Activated T-helper 1 cell treated with Interleukin-2 at 50 U/mL for 16 hours (primary cell): ENCODE measurements around the gene RAB21.
A peak's percentile ranks its signal among the peaks of the same experiment; 100 is the strongest.

Experiments
- DNase-seq: peaks from one replicate; pipeline ENCODE4 v3.0.0-alpha.2; 2020; ENCODE audit warnings: low read depth

Gene RAB21, protein sequence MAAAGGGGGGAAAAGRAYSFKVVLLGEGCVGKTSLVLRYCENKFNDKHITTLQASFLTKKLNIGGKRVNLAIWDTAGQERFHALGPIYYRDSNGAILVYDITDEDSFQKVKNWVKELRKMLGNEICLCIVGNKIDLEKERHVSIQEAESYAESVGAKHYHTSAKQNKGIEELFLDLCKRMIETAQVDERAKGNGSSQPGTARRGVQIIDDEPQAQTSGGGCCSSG

DNA sequence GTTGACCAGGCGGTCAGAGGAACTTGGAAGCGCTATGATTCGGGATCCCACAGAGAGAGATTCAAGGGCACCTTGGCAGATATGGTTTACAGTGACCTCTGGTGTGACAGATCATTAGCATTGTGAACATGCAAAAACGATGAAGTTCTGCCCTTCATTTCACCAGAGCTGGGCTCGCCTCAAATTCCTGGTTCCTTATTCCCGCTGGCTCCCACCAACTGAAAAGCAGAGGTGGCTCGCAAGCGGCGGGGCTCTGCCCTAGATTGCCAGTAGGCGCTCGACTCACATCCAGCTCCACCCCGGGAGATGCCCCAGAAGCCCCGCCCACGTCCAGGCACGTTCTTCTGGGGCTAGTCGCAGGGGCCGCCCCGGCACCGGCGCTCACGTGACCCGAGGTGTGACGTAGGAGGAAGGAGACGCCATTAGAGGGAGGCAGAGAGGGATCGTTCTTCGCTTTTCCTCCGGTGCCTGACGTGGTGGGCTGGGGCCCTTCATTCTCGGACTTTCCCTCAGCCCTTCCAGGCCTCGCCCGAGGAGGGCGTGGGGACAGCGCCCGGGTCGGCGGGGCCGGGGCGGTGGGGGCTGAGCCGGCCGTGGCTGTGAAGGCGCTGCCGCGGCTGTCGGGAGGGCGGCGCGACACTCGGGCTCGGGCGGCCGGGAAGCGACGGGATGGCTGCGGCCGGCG lies at the start of gene RAB21:
Gene RAB21 (plus strand): TSS at position 403 of the 685 bp plus-strand sequence. CDS start 267 bp downstream, at position 670.
- DNase-seq: peak; percentile 96

DNA sequence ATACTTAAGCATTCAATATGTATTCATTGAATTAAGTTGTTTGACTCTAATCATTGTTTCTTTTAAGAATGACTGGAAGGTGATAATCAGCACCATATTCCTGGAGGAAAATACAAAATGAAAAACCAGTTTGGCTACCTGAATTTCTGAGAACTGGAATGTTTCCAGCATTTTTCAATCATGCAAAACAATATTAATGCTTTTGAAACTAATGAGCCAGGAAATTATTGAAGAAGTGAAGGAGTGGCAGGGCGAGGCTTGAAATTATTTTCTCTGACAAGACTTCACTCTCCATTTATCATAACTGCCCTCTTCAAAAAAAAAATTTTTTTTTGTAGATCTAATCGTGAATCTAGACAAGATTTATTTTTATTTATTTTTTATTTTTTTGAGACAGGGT lies 49.7 kb upstream of the RAB21 start:
- no peak for DNase-seq

DNA sequence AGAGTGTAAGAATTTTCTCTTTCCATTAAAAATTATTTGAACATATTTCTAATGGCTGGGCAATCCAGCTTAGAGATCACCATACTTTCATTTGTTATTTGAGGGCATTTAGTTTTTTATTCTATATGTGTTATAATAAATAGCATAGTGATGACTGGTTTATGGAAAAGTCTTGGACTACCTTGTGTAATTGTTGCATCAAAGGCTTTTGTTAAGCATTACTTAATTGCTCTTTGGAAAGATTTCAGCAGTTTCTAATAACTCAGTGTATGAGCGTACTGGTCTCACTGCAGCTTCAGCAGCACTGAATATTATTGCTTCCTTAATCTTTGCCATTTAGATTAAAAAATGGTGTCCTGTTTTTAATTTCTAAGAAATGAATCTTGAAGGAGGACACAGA lies 46.0 kb upstream of the RAB21 start:
- DNase-seq: no peak

DNA sequence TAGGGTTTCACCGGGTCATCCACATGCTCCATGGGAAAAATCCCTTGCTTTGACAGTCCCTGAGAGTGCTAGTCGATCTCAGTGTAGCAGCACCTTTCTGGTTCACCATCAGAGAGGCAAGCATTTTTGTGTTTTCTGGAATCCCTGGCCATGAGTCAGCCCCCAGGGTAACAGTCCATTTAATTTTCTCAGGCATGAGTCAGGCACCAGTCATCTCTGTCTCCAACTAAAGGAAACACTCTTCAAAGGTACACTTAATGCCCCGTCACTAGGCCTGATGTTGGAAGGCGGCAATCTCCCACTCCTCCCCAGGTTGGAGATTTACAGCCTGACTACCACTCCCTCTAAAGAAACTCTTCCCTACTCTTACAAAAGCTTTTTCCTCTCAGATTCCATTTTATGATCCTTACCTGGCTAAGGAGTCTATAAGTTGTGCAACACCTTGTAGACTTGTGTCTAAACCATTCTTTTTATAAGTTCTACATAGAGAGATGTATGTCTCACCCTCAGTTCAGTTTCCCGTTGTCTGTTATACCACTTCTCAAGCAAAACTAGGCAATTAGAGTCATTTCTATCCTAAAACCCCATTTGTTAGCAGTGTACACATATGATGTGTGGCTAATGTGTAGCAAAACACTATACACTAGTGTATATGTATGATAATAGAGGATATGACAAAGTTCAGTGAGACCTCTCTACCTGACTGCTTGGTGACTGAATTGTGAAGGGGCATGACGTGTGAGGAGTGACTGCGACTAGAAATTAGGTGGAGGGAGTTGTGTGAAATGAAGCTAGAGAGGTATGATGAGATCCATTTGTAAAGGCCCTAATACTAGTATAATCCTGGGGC lies 44.2 kb upstream of the RAB21 start:
- DNase-seq: no peak

DNA sequence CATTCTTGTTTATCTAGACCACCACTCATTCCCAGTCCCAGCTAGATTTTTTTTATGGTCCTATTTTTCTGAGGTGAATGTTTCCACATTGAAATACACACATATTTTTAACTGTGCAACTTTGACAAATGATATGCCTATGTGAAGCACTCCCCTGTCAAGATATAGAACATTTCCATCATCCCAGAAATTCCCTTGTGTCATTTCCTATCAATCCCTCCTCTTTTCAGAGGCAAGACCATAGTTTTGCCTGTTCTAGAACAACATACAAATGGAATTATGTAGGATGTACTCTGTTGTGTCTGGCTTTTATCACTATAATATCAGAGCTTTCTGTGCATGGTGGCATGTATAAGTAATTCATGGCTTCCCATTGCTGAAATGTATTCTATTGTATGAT lies 36.1 kb upstream of the RAB21 start:
- DNase-seq: no peak

DNA sequence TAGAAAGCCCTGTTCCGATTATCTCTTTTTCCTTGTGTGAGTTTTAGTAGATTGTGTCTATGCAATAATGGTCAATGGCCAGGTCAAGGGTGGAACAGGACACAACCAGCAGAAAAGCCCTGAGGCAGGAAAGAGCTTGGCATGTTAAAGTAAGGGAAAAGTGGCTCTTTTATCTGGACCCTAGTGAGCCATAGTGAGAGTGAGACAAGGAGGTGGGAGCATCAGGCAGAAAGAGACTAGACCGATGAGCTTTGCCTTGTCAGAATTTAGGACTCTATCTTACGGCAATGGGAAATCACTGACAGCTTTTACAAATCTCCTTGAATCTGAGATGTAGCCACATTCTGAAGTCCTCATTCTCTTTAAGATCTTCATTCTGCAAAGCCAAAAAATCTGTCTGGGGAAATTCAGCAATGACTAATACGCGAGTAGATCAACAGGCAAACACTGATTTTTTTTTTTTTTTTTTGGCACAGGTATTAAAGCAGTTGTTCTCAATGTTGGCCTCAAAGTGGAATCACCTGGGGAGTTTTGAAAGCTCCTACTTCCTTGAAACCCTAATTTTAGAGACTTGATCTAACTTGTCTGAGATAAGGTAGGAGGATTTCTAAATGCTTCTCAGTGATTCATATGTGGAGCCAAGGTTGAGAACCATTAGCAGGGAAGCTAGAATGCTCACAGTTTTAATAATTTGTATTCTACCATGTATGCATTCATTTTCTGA lies 34.9 kb upstream of the RAB21 start:
- DNase-seq: no peak

DNA sequence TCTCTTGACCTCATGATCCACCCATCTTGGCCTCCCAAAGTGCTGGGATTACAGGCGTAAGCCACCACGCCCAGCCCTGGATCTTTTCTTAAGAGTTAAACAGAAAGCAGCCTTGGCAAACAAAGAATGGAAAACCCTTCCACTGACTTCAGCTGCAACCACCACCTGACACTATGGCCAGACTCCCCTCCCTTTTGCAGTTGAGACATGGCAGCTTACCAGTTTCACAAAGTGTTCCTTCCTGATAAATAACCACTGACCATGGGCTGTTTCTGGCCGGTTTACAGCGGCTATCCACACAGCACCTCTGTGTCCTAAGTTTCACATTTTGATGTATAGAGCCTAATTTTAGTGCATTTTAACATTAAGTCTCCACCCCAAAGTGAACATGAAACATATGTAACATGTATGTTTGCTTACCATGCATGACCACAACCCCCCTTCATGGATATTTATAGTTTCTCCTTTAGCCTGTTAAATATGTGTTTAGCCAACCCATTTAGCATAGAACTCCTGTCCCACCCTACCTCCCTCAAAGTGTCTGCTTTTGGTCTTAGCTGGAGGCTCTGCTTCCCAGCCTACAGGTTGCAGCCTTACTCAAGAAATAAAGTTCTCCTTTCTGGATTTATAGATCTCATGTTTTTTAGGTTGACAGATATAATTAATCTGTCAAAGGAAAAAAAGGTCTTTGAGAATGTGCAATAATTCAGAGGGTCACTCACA lies 32.7 kb upstream of the RAB21 start:
- no peak for DNase-seq

DNA sequence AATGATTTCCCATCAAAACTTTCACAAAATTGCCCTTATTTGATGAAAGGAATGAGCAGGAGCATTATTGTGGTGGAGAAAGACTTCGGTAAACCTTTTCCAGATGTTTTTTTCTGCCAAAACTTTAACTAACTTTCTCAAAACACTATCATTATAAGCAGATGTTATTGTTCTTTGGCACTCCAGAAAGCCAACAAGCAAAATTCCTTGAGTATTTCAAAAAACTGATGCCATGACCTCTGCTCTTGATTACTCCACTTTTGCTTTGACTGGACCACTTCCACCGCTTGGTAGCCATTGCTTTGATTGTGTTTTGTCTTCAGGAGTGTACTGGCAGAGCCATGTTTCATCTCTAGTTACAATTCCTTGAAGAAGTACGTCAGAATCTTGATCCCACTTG lies 29.7 kb upstream of the RAB21 start:
- DNase-seq: no peak

DNA sequence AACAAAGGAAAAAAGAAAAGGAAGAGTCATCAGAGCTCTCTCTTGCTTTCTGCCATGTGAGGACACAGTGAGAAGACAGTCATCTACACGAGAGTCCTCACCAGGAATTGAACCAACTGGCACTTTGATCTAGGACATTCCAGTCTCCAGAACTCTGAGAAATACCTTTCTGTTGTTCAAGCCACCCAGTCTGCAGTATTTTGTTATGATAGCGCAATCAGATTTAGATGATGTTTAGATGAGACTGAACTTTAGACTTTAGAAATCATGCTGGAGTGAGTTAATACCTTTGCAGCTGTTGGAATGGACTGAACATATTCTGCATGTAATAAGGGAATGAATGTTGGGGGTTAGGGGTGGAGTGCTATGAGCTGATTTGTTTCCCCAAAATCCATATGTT lies 28.1 kb upstream of the RAB21 start:
- DNase-seq: no peak

DNA sequence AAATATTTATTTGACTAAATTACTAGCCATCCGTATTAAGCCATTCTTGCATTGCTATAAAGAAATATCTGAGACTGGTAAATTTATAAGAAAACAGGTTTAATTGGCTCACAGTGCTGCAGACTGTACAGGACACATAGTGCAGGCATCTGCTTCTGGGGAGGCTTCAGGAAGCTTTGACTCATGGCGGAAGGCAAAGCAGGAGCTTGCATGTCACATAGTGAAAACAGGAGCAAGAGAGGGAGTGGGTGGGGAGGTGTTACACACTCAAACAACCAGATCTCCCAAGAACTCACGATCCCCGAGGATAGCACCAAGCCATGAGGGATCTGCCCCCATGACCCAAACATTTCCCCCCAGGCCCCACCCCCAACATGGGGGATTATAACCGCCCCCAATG lies 26.7 kb upstream of the RAB21 start:
- DNase-seq: no peak

DNA sequence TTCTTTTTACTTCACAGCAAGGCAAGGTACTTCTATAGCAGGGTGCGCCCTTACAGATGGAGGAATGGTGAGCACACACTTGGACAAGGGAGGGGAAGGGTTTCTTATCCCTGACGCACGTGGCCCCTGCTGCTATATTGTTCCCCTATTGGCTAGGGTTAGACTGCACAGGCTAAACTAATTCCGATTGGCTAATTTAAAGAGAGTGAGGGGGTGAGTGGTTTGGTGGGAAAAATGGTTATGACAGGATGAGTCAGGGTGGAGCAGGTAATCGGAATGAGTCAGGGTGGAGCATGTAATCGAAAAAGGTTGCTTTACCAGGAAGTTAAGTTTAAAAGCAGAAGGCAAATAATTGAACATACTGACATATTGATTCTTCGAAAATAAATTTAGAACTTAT lies 23.7 kb upstream of the RAB21 start:
- no peak for DNase-seq

DNA sequence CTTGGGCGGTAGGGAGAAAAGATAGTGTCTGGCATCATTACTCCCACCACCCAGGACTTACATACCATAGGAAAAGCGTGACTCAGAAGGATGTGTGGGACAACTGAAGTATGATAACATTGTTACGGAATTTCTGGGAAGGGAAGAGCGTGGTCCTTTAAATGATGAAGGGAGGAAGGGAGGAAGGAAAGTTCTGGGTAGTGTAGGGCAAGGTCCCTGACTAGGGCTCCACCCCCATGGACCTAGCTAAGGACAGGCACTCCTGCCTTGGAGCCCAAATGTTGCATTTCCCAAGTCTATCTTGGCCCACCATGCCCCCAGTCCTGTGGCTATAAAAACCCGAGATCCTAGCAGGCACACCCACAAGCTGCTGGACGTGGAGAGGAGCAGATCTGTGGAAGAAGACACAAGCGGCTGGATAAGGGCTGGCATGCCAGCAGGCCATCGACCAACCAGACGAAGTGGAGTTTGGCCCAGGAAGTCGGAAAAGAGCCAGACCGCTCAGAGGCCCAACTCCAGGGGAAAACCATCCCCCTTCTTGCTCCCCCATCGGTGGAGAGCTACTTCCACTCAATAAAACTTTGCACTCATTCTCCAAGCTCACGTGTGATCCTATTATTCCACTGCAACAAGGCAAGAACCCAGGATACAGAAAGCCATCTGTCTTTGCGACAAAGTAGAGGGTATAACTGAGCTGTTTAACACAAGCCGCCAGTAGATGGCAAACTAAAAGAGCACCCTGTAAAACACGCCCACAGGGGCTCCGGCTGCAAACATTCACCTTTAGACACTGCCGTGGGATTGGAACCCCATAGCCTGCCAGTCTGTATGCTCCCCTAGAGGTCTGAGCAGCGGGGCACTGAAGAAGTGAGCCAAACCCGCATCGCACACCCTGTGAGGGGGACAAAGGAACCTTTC lies 23.0 kb upstream of the RAB21 start:
- DNase-seq: no peak

DNA sequence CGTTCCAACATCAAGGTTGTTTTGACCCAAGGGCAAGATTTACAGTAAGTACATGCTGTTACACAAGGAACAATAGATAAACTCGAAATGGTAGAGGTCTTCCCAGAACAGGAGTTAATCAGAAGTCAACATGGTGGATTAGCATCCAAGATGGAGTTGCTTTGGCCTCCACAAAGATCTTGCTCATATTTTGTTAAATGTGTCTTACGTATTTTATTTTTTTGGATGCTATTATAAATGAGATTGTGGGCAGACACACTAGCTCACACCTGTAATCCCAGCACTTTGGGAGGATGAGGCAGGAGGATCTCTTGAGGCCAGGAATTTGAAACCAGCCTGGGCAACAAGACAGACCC lies 22.3 kb upstream of the RAB21 start:
- DNase-seq: no peak

DNA sequence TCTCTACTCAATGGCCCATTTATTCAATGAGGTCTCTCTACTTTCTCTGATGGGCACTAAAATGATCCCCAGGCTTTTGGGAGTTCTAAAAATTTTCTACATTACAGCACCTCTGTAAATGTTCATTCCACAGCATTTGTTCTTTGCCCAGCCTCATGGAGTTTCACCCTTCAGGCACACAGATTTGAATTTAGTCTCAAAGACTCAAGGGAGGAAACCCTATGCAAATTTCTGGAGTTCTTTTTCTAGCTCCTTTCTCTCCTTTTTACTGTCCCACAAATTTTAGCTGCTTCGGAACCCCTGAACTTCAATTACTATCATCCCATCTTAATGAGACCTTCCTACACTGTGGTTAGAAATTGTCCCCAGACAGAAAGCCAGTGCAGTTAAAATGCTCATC lies 17.5 kb upstream of the RAB21 start:
- DNase-seq: no peak

DNA sequence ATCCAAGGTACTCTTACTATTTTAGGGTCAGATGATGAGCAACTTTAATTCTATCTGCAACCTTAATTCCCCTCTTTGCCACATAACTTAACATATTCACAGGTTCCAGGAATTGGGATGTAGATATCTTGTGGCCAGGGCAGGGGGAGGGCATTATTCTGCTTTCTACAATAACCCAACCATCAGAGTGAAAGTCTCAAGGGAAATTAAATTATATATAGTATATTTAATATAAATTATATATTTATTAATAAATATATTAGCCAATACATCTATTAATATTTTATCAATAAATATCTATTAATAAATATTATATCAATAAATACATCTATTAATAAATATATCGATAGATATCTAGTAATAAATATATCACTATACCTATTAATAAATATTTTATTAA lies 11.7 kb upstream of the RAB21 start:
- DNase-seq: no peak

DNA sequence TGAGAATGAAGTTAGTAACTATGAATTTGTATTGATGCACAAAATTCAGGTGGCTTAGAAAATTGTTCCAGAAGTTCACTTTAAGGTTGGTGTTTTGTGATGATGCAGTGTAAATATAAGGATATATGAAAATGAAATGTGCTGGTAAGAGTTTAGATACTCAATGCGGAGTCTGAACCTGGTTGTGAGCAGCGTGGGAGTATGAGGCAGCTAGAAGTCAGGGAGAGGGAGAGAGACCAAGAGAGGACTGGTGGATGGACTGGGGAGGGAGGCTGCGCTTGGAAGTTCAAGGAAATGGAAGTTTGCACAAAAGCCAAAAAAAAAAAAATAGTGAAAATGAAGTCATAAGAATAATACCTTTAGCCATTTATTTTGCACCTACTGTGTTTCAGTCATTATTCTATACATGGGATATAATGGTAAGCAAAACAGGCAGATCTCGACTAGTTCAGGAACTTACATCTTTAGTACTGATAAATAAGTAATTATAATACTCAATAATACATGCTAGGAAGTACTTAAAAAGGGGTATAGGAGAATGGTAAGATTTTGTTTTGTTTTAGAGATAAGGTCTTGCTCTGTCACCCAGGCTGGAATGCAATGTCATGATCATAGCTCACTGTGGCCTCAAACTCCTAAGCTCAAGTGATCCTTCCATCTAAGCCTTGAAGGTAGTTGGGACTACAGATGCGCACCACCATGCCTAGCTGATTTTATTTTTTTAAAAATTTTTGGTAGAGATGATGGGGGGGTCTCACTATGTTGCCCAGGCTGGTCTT lies 10.0 kb upstream of the RAB21 start:
- no peak for DNase-seq

DNA sequence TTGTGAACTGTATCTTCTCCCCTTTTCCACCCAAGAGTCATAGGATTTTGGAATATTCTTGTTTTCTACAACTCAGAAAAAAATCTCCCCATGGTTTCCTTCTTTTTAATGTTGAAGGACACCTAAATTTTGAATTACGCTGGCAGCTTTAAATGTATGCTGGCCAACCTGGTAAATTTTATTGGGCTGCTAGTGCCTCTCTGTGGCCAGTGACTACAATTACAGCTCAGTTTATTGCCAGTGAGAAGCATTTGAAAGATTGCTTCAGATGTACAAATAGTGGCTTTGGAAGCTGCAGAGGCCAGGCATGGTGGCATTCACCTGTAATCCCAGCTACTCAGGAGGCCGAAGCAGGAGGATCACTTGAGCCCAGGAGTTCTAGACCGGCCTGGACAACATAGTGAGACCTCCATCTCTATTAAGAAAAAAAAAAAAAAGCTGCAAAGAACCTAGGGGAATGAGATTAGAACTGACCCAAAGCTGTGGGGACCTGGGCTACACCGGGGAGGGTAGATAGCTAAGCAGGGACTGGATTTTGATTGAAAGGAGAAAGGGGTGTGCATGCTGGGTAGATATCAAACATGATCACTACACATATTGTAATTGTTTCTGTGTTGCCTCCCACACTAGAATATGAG lies 7.6 kb upstream of the RAB21 start:
- peak; percentile 18 for DNase-seq

DNA sequence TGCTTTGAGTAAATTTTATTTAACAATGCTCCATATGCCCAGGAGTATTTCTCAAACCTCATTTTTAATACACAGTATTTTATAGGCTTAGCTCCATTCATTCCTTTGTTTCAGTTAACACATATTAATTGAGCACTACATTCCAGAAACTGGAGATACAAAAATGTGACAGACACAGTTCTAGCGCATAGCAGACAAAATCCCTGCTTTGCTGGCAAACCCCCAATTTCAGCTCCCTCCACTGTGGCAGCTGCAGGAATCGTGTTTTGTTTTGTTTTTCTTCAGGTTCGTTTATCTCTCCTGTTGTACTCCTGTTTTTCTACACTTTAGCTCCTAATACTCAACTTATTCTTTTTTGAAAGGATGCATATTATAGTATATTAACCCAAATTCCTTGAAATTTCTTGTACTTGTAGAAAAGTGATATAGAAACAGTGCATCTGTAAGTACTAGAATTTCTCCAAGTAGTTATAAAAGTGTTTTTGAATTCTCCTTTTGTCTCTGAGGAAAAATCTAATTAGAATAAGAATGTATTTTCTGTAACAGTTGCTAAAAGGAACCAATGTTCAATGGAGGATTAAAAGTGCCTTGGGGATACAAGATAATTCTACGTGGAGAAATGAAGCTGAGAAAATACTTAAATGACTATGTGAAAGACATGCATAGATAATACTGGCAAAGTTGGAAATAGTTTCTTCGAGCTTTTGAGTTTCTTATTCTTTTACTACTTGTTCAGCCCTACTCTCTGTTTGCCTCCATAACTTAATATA lies 6.4 kb upstream of the RAB21 start:
- DNase-seq: no peak

DNA sequence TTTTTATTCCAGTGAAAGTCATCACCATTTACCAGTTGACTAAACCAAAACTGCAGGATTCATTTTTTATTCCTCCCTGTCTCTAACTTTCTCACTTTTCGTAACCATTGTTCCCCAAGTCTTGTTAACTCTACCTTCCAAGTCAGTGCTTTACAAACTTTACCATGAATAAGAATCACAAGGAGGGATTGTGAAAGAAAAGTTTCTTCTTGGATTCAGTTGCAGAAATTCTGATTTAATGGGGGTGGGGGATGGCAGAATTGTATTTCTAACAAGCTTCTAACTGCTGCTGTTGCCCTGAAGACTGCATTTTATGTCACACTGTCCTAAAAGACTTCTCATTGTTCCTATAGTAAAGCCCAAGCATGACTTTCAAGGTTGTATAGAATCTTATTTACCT lies 5.0 kb upstream of the RAB21 start:
- DNase-seq: no peak
